ENCODE results near the gene C20orf144.

C20orf144 gene

DNA sequence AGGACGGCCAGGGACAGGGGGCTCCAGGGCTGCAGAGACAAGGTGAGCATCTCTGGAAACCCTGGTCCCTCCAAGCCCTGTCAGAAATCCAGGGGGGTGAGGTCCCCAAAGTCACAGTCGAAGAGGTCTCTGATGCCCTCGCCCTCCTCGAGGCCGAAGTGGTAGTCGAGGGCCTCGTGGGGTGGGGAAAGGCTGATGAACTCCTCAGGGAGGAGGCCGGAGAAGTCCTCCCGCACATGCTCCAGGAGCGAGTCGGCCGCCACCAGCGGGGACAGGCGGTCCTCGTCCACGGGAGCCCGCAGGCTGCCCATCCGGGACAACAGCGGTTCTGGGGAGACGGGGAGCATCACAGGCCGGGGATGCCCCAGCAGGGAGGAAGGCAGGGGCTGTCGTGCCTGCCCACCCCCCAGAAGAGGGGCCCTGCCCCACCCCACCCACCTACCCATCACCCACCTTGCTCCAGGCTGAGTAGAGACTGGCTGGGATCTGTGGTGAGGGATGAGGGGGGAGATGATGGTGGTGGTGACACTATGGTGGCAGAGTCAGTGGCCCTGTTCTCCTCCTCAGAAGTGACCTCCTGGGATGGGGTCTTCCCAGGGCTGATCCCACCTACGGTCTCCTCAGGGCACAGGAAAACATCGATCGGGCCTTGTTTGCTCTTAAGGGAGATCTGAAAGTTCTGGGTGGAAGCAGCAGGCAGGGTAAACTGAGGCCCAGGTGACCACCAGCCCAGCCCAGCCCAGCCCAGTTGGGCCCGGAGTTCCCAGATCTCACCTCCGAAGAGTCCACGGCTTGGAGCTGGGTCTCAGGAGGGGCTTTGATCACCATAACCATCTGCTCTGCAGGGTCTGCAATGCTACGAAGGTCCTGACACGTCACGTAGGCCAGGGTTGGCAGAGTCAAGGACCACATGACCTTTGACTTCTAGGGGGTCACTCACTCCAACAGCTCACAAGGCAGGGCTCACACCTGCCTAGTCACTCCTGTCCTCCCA lies 14.8 kb downstream of the C20orf144 start:
- DNase-seq (ENCODE audit: low read depth, low spot score): no peak

DNA sequence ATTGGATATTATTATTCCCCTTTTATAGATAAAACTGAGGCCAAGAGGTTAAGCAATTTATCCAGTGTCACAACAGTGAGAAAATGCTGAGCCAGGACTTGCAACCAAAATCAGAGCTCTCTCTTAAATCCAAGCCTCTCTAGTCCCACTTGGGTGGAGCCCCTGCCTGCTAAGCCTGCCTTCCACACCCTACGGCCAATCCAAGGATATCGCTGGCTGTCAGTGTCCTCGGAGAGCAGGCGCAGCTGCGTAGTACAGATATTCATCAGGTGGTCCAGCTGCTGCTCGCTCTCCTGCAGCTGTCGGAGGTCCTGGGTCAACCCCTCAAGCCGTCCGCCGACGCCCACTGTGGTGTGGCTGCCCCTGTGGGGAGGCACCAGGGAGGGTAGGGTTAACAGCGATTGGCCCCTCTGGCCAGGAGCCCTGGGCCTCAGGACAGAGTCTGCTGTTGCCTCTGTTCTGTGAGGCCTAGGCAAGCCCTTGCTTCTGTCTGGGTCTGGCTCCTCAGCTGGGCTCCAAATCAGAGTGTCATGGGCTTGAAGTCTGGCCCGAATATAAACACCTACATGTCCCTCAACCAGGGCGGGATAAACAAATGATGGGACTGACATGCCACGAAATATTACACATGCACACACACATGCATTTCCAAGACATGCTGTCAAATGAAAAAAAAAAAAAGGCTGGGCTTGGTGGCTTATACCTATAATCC lies 16.0 kb downstream of the C20orf144 start:
- no peak for DNase-seq (ENCODE audit: low read depth, low spot score)

DNA sequence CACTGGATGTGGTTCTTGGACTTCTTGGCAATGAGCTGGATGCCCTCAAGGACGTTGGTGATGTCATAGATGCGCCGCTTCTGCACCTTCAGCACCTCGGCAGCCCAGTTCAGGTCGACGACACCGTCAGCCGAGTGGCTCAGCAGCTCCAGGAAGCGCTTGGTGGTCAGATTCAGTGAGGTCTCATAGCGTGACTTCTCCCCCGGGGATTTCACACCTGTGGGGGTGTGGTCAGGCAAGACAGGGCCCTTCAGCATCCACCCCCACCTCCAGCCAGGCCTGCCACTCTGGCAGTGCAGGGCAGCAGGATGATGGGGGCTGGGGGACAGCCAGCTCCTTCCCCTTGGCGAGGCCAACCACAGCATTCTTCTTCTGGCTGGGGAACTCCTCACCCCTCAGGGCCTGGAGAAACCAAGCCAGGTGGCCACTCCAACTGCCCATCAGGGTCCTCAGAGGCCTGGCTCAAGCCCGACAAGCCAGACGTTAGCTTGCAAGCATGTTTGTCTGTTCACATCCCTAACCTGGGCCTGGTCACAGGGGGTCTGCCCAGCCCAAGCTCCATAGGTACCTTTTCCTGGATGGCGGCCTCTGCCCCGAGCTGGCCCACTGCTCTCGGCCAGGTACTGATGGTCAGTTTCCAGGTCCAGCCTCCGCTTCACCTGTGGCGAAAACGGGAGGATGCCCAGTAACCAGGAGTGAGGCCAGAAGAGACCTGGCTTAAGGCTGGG lies 17.8 kb downstream of the C20orf144 start:
- no peak for DNase-seq (ENCODE audit: low read depth, low spot score)

DNA sequence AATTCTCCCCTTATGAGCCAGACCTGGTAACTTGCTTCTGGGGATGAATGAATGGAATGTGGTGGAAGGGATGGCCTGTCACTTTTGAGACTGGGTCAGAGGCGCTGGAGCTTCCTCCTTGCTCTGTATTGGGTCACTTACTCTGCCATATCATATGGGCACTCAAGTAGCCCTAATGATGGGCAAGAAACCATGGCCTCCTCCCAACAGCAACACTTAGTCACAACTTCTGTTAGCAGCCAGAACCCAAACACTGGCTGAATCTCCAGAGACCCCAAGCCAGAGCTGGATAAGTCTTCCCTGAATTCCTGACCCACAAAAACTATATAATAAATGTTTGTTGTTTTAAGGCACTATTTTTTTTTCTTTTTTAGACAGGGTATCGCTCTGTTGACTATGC lies 18.6 kb downstream of the C20orf144 start:
- DNase-seq (ENCODE audit: low read depth, low spot score): peak; percentile 79

DNA sequence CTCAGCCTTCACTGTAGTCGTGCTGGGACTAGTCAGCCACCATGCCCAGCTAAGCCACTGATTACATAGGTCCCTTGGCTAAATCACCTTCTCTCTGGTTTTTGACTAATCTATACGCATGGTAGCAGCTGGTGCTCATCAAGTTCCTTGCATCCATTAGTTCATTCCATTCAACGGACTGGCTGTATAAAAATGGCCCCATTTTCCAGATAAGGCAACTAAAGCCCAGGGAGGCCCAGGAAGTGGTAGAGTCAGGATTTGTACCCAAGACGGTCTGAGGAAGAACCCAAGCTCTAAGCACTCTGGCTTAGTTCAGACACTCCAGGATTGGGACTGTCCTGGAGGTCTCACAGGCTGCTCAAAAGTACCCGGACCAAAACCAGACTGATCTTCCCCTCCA lies 19.2 kb downstream of the C20orf144 start:
- DNase-seq (ENCODE audit: low read depth, low spot score): no peak

DNA sequence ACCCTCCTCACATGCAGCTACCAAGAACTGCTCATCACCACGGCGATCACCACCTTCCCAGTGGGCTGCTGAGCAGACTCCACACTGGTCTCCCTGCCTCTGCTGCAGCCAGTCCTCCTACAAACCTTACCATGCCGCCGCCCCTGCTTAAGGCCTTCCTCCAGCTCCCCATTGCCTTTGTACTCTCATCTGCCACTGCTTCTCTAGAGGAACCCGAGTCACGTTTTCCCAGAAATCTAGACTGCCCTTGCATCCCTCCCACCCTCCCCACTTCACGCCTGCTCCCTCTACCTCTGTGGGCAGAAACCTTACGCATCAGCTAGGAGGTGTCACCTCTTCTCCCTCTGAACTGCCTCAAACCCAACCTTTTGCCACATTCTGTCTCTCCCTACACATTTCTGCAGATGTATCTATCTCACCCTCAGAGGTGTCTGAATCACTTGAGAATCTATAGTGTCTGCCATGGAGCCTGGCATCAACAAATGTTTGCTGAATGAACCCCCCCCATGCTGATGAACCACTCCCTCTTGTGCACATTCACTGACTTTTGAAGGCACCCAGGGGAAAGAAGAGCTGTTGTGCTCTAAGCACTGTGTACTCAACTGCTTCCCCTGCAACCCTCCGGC lies 19.7 kb downstream of the C20orf144 start:
- DNase-seq (ENCODE audit: low read depth, low spot score): no peak

DNA sequence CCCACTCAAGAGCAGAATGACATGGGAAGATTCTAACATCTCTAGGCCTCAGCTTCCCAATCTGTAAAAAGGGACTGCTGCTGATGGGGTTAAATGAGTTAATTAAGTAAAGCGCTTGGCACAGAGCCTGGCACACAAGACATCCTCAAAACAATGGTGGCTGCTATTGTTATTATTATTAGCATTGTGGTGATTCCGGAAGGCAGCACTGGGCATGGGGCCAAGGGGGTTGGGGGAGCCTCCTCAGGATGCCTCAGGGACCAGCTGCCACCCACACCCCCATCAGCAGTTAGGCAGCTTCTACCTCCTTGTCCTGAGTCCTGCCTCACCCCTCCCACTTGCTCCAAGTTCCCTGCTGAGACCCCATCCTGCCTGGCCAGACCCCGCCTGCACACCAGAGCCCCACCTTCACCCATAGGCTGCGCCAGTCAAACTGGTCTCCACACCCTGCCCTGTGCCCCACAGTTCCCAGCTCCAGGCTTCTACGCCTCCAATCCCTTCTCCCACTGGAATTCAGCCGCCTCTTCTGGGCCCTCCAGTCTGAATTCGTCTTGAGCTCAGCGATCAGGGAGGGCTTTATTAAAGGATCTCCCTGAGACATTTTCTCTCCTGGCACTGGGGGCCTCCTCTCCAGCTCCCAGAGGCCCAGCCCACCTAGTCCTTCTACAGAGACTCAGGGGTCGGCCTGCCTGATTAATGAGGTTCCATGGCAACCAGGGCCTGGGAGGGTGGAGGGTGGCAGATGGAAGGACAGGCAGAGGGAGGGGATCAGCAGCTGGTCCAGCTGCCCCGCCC lies 22.6 kb downstream of the C20orf144 start:
- no peak for DNase-seq (ENCODE audit: low read depth, low spot score)

DNA sequence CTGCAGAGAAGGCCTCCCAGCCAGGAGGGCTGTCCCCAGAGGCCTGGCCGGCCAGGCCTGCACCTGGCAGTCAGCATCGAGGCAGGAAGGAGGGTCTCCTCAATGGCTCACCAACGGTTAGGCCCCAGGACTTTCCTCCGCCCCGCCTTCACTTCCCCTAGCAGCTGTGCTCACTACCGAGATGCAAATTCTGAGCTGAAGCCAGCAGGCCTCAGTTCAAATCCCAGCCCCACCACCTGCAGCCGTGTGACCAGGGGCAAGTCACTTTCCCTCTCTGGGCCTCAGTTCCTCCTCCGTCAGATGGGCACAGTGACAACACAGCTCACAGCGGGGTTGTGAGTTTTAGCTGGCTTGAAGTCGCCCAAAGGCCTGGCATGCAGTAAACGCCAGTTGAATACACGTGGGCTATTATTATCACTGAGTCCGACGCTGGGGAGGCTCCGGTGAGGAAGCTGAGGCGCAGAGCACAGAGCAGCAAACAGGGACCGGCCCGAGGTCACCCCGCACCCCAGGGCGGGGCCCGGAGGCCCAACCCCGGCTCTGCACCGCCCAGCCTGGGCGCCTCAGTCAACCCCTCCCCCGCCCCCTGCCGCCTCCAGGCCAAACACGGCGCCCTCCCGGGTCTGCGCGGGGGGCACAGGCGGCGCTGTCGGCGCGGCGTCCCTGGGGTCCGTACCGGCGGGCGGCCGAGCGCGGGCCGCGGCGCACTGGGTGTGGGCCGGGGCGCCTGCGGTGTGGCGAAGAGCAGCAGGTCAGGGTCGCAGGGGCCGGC lies 23.4 kb downstream of the C20orf144 start:
- no peak for DNase-seq (ENCODE audit: low read depth, low spot score)

DNA sequence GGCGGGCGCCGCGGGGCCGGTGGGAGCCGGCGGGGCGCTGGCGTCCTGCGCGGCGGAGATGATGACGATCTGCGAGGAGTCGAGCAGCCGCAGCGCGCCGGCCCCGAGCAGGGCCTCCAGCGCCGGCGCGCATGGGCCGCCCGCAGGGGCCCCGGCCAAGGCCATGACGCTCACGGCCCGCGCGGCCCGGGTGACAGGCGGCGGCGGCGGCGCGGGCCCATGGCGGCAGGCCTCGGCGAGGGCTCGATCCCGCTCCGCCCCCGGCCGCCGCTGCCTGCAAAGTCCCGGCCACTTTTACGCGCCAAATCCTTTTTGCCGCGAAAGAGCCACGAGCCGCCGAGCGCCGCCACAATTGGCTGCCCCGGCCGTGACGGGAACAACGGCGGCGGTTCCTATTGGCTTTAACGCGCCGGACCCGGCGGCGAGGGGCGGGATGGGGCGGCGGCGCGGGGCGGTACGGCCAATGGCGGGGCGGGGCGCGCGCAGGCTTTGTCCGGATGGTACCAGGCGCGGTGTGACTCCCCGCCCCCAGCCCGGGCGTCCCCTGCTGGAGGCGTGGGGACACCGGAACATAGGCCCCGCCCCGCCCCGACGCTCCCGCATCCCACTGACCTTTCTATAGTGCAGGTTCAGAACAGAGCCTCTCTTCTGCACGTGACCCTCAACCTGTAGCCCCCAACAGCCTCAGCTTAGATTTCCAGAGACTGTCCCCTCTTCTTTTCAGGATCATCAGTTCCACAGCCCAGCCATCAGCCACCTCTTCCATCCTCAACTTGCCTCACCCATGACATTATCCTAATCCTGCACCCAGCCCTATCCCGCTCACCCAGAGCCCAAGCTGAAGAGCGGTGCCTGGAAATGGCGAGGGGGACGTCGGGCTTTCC lies 24.2 kb downstream of the C20orf144 start, which contains the start of gene E2F1:
E2F1 (minus strand) TSS at position 286 of the 884 bp plus-strand sequence; CDS start at position 165, 121 bp downstream.
- DNase-seq (ENCODE audit: low read depth, low spot score): peak; percentile 98

DNA sequence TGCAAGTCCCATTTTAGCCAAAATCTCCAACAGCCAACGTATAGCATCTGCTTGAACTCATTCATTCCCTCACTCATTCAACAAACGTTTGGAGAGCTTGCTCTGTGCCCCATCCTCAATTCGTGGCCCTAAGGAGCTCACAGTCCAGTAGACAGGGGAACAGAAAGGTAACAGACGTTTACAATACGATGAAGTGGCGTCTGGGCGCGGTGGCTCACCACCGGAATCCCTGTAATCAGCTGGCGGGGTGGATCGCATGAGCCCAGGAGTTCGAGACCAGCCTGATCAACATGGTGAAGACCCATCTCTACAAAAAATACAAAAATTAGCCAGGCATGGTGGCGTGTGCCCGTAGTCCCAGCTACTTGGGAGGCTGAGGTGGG lies 24.8 kb downstream of the C20orf144 start:
- DNase-seq (ENCODE audit: low read depth, low spot score): no peak

DNA sequence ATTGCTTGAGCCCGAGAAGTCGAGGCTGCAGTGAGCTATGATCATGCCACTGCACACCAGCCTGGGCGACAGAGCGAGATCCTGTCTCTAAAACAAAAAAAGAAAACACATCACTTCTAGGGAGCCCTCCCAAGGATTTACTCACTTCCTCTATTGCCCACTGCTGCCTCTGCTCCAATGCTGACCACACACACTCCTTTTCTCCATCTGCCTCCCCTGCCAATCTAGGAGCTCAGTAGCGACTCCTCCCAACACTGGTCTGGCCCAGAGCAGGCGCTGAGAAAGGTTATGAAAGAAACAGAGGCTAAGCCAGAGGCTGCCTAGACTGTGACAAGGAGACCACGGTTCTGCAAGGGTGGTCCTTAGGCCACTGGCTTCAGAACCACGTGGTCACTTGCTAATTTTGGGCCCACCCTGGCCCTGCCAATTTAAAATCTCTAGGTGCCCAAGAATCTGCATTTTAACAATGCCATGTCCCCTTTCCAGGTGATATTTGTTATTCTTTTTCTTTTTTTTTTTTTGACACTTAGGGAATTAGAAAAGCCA lies 25.3 kb downstream of the C20orf144 start:
- no peak for DNase-seq (ENCODE audit: low read depth, low spot score)

DNA sequence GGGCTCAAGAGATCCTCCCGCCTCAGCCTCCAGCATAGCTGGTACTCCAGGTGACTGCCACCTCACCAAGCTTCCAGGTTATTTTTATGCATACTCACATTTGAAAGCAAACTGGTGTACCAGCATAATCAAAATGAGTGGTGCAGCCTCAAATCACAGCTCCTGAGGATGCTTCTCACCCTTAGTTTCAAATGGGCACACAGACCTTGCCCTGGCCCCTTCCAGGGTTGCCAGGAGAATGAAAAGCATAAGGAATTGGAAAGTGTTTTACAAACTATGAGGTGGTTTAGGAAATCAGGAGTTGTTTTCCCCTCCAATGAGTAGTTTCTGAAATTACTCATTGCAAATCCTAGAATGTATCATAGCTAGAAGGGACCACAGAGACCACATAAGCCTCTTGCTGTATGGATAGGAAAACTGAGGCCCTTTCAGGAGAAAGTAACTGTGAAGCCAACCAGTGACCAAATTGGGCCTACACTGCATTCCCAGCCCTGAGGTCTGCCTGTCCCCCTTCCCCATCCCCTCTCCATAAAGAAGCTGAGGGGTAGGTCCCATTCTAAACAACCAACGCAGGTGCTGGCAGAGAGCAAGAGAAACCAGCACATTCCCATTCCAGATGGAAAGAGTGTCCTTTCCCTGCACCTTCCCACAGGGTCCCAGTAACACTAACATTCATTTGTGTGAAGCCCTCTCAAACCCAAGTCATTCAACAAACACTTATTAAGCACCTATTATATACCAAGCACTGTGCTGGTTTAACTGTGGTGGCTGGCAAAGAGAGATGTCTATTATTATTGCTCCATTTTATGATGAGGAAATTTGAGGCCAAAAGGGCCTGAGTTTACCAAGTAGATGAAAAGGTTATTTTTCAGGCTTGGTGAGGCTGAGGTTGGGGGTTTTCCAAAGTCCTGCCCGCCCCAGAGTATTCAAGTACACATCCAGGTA lies 26.1 kb downstream of the C20orf144 start:
- no peak for DNase-seq (ENCODE audit: low read depth, low spot score)

DNA sequence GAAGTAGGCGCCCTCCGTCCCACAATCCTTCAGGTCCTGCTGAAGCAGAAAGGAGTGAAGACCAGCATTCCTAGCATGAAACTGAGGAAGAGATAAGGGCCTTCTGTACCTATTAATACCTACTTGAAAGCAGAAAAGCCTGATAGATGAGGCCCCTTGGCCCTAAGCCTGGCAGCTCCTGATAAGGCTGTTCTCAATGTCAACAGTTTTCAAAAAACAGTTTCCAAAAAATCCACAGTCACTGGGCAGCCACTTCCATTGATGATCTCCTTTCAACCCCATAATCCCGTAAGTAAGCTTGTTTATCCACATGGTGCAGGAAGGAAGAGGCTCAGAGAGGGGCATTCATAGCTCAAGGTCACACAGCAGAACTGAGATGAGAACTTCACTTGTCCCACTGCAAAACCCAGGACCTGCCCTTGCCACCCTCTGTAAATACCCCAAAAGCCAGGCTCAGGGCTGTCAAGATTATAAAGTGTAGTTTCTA lies 26.9 kb downstream of the C20orf144 start:
- DNase-seq (ENCODE audit: low read depth, low spot score): no peak

DNA sequence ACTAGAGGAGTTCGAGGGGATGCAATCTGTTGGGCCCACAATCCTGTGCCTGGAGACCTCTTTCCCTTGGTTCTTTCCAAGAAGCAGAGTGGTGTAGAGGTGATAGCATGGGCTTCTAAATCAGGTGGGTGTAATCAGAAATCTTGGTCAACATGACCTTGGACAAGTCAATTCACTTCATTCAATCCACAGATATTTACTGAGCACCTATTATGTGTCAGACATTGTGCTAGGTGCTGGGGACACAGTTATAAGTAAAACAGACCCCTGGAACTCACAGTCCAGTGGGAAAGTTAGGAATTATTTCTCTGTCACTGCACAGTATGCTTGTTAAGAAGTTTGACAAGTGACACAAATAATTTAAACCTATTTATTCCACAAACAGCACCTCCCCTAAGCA lies 27.4 kb downstream of the C20orf144 start:
- no peak for DNase-seq (ENCODE audit: low read depth, low spot score)

DNA sequence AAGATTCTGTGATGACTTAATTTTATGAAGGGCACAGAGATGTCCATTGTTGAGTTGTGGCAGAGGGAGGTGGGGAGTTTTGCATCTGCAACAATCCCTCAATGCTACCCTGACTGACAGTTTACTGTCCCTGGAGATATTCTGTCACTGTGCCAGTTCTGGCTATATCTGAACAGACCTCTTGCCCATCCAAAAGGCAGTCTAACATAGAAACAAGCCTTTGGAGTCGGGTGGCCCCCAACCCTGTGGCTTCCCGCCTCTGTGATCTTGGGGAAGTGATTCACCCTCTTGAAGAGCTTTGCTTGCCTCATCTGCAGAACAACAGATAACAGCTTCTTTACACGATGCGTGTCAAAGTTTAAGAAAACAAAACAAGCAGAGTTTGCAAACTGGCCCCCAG lies 27.8 kb downstream of the C20orf144 start:
- DNase-seq (ENCODE audit: low read depth, low spot score): no peak

DNA sequence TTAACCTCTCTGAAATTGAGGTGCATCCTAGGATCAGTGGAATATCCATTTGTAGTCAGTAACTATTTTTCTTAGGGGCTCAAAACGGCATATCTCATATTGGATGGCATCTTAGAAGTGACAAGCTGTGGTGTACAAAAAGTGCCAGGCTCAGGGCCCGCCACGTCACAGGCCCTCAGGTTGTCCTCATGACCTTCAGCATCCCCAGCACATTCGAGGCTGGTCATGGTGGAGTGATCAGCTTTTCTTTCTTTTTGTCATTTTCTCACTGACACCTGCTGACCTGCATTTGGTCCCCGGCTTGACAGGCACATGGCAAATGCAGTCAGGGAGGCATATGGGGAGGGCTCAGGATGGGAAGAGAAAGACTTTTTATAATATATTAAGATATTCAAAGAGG lies 31.2 kb downstream of the C20orf144 start:
- DNase-seq (ENCODE audit: low read depth, low spot score): no peak
